A549 (cell line): ENCODE data around the gene ZSWIM7.

Source experiments
- CBX8 ChIP-seq: fragments of 200-600 bp; sonication (generic); IDR thresholded peaks from 2 replicates; pipeline ENCODE4 v1.6.1; 2016
- MAZ ChIP-seq: fragments of 150-350 bp; IDR thresholded peaks from 2 replicates; pipeline ENCODE4 v1.6.1; 2014; ENCODE audit warnings: antibody characterized with exemption, low read depth, low read length, borderline replicate concordance
- POLR2A ChIP-seq: IDR thresholded peaks from 2 replicates; pipeline ENCODE4 v1.6.1; 2012; ENCODE audit warnings: mild to moderate bottlenecking, low read length
- ZSCAN20 ChIP-seq: fragments of 250-450 bp; sonication (Bioruptor Pico); IDR thresholded peaks from 2 replicates; pipeline ENCODE4 v1.8.0; 2022; ENCODE audit warnings: mild to moderate bottlenecking, moderate library complexity
- TF ChIP-seq, protein P1 (sequence below): fragments of >200 bp; sonication (Bioruptor Twin); formaldehyde crosslinking; IDR thresholded peaks from 3 replicates; pipeline ENCODE4 v1.5.1; 2016
- TF ChIP-seq, protein P2 (sequence below): IDR thresholded peaks from 2 replicates; pipeline ENCODE4 v1.6.1; 2012

DNA sequence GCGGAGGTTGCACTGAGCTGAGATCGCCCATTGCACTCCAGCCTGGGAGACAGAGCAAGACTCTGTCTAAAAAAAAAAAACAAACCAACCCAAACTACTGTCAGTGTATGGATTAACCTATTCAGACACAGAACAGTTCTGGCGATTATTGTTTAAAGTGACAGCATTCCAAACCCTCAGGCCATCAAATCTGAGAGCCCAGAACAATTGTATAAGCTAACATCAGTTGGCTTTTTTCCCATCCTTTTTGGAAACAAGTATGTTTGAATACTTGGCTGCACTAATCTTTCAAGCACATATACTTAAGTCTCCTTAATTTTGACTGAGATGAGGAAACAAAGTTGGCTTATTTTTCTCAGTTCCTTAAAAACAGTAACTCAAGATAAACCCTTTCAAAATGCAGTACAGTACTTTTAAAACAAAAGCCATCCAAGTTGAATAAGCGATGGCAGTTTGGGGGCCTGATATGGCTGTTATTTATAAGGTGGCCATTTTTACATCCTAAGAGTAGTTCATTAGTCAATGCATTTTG, 1.4 kb downstream of the ZSWIM7 start:
- TF ChIP-seq ZSCAN20 (no peak), POLR2A (no peak), CBX8 (no peak), MAZ (no peak)
- TF ChIP-seq, protein P1, sequence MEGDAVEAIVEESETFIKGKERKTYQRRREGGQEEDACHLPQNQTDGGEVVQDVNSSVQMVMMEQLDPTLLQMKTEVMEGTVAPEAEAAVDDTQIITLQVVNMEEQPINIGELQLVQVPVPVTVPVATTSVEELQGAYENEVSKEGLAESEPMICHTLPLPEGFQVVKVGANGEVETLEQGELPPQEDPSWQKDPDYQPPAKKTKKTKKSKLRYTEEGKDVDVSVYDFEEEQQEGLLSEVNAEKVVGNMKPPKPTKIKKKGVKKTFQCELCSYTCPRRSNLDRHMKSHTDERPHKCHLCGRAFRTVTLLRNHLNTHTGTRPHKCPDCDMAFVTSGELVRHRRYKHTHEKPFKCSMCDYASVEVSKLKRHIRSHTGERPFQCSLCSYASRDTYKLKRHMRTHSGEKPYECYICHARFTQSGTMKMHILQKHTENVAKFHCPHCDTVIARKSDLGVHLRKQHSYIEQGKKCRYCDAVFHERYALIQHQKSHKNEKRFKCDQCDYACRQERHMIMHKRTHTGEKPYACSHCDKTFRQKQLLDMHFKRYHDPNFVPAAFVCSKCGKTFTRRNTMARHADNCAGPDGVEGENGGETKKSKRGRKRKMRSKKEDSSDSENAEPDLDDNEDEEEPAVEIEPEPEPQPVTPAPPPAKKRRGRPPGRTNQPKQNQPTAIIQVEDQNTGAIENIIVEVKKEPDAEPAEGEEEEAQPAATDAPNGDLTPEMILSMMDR: no peak
- TF ChIP-seq, protein P2, sequence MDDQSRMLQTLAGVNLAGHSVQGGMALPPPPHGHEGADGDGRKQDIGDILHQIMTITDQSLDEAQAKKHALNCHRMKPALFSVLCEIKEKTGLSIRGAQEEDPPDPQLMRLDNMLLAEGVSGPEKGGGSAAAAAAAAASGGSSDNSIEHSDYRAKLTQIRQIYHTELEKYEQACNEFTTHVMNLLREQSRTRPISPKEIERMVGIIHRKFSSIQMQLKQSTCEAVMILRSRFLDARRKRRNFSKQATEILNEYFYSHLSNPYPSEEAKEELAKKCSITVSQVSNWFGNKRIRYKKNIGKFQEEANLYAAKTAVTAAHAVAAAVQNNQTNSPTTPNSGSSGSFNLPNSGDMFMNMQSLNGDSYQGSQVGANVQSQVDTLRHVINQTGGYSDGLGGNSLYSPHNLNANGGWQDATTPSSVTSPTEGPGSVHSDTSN: no peak
